GM21717 (cell line): Measurements from ENCODE around the gene ACTN4.
"Not testable (repeated sequence)": the region's sequence is repeated elsewhere in the genome, so short reads cannot be mapped to it uniquely, and the experiment has no call there.

Experiments used
- ATAC-seq: cut with Tn5 transposase; IDR thresholded peaks from one replicate; pipeline ENCODE4 v1.9.1; 2021; ENCODE audit warnings: mild to moderate bottlenecking, moderate library complexity; ENCODE audit not compliant: unreplicated experiment

Gene ACTN4

DNA sequence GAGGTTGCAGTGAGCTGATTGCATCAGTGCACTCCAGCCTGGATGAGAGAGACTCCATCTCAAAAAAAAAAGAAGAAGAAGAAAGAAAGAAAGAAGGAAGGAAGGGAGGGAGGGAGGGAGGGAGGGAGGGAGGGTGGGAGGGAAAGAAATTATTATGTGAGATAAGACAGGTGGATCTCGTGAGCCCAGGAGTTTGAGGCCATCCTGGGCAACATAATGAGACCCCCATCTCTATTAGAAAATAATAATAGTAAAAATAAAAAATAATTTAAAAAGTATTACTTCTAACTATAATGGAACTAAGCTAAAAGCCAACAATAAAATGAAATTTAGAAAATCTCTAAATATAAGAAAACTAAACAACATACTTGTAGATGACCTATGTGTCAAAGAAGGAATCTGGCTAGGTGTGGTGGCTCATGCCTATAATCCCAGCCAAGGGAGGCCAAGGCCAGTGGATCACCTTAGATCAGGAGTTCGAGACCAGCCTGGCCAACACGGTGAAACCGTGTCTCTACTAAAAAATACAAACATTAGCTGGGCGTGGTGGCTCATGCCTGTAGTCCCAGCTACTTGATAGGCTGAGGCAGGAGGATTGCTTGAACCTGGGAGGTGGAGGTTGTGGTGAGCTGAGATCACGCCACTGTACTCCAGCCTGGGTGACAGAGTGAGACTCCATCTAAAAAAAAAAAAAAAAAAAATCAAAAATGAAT, 113.5 kb downstream of the ACTN4 start:
- ATAC-seq, result not testable (repeated sequence)

DNA sequence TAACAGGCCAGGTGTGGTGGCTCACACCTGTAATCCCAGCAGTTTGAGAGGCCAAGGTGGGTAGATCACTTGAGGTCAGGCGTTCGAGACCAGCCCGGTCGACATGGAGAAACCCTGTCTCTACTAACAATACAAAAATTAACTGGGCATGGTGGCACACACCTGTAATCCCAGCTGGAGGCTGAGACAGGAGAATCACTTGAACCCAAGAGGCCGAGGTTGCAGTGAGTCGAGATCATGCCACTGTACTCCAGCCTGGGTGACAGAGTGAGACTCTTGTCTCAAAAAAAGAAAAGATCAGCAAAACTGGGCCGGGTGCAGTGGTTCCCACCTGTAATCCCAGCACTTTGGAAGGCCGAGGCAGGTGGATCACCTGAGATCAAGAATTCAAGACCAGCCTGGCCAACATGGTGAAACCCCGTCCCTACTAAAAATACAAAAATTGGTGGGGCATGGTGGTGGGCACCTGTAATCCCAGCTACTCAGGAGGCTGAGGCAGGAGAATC, 114.5 kb downstream of the ACTN4 start:
- not testable (repeated sequence) for ATAC-seq

DNA sequence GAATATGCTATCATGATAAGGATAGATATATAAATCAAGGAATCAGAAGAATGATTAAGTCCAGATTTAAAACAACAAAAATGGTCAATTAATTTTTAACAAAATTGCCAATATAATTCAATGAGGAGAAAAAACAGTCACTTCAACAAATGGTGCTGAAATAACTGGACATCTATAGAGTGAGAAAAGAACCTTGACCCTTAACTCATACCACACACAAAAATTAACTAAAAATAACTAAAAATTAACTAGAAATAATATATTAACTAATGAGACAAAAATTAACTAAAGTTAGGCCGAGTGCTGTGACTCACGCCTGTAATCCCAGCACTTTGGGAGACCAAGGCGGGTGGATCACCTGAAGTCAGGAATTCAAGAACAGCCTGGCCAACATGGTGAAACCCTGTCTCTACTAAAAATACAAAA, 116.4 kb downstream of the ACTN4 start:
- ATAC-seq, result no peak

DNA sequence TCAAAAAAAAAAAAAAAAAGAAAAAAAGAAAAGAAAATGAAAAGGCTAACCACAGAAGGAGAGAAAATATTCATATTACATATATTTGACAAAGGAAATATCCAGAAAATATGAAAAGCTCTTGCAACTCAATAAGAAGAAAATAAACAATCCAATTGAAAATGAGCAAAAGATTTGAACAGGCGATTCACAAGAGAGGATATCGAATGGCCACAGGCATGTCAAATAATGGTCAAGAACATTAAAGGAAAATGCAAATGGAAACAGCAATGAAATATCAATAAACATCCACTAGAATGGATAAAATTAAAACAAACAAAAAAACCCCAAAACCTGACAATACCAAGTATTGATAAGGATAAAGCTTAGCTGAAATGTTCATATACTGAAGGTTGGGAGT, 117.8 kb downstream of the ACTN4 start:
- no peak for ATAC-seq

DNA sequence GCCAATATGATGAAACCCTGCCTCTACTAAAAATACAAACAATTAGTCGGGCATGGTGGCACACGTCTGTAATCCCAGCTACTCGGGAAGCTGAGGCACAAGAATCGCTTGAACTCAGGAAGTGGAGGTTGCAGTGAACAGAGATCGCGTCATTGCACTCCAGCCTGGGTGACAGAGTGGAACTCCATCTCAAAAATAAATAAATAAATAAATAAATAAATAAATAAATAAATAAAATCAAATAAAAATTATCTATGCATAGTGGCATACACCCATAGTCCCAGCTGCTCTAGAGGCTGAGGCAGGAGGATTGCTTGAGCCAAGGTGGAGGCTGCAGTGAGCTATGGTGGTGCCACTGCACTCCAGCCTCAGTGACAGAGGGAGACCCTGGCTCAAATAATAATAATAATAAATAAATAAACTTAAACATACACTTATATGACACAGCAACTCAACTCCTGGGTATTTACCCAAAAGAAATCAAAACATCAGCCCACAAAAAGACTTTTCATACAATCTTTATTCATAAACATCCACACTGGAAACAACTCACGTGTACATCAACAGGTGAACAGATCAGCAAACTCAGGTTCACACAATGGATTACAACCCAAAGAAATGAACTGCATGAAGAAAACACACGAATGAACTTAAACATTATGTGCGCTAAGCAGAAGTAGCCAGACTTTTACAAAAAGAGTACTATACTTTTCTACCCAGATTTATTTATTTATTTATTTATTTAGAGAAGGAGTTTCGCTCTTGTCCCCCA, 119.0 kb downstream of the ACTN4 start:
- ATAC-seq, result no peak

DNA sequence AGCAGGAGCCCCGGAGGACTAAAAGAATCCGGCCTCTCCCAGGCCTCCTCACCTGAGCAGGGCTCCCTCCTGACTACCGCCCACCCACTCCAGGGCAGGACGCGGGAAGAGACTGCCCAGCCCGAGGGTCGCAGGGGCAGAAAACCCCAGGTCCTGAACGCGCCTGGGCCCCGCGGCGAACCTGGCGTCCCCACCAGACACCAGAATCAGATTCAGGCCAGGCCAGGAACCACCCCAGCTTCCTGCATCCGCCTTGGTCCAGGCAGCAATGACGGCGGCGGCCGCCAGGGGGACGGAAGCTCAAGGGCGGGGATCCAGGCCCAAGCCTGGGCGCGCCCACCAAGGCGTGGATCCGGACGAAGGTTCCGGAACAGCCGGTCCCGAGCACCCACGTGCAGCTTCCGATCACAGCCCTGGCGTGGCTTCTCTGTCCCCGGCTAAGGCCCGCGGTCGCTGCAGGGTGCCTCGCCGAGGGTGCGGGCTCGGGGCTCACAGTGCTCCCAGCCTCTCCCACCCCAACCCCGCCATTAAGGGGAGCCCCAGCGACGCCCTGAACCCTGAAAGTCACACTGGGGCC, 122.3 kb downstream of the ACTN4 start:
- no peak for ATAC-seq

DNA sequence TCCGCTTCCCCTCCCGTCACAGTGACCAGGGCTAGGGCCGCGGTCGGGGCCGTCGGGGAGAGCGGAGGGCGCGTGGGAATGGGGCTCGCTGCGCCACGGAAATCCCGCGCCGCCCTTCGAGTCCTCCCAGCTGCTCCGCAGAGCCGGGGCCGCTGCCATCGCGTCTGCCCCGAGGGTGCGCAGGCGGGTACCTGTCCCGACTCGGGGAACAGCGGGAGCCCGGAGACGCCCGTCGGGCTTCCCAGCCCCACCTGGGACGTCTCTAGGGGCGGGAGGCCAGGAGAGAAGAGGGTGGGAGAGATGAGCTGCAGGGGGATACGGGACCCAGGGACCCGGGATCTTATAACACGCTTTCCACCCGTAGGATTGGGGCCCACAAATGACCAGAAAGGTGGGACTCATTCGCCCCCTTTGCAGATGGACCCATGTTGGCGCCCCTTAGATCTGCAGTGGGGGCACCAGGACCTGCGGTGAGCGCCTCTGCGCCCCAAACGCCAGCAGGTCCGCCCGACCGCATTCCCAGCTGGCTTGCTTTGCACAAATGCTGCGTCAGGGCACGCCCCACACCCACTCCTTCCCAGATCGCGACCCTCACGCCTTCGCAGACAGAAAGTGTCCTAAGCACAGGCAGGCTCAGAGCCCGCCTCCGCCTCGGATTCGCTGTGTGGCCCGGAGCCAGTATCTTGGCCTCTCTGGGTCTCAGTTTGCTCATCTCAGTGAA, 122.9 kb downstream of the ACTN4 start:
- ATAC-seq, result not testable (repeated sequence)

DNA sequence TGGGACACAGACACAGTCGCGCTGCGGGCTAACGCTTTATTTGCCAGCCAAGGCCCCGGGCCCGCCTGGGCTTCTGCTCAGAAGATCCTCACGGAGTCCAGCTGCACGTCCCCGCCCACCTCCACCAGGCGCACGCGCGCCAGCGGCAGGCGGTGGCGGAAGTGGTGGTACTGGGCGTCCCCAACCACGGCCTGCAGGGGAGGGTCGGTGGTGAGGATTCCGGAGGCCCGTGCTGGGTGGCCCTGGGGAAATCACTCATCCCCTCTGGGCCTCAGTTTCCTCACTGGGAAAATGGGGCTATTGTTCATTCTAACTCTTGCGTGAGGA, 123.5 kb downstream of the ACTN4 start:
- not testable (repeated sequence) for ATAC-seq

DNA sequence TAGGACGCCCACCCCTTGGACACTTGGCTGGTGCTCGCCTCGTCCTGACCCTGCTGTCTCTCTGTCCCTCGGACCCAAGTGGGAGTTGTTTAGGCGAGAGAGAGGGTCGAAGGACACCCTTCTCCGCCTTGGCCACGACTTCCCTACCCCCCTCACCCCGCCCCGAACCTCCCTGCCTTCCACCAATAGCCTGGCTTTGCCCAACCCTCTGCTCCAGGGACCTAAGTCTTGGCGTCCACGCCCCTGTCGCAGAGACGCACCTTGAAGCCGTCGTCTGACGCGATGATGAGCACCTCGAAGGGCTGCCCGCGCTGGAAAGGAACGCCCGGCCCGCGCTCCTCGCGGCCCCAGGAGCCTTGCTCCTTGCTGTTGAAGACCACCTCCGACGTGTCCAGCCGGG, 124.1 kb downstream of the ACTN4 start:
- ATAC-seq, result not testable (repeated sequence)

DNA sequence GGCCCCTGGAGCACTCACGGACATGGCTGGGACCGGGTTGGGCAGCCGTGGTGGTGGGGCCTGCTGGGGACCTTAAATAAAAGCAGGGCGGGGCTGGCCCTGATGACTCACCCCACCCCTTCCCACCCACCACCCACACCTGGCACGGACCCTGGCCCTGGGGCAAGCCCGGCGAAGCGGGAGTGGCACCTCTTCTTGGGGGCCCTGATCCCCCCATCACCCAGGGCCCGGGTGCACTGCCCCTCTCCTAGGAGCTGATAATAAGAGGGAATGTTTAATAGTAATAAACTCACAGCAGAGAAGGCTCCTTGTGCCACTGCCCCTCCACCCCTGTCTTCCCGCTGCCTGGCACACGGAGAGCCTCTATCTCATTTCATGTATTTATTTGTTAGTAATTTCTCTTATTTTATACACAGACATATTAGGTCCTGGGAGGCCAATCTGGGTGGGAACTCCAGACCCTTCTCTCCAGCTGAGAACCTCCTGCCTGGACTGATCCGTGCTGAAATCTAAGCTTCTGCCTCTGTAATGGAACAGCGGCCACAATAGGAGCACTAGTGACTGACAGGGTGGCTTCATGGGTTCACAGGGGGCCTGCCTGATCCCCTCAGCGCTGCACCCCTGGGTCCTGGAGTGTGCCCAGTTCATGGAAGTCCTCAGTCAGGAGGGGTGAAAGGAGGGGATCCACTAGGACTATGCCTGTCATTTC, 126.2 kb downstream of the ACTN4 start, which contains the start of gene LGALS7:
Gene LGALS7 (minus strand): TSS at position 49 of the 709 bp plus-strand sequence. CDS start 25 bp downstream, at position 24.
- ATAC-seq, result no peak

DNA sequence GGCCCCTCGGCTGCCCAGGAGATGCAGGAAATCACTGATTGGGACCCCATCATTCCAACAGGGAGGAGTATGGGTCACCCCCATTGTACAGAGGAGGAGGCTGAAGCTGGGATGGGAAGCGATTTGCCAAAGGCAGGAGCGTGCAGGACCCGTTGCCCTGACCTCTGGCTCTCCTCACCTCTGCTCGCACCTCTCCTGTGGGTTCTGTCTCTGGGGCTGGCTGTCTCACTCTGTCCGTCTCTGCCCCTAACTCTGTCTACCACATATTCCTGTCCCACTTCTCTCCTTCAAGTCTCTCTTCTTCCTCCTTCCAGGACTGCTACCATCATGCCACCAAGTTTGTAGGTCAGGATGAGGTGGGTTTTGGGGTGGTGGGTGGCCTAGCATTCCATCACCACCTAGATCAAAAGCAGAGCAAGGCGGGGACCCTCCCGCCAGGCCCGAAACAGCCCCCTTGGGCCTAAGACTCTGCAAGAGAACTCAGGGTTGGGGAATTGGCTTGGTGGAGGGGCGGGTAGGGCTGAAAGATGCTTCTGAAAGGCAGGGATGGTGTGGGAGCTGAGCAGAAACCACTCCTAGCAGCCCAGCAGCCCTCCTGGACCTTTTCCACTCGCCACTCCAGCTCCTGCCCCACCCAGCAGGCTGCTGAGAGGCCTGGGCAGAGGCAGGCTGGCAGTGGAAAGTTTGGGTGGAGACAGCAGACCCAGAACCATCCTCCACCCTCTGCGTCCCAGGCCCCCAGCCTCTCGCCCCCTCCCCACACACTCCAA, 126.9 kb downstream of the ACTN4 start:
- no peak for ATAC-seq

DNA sequence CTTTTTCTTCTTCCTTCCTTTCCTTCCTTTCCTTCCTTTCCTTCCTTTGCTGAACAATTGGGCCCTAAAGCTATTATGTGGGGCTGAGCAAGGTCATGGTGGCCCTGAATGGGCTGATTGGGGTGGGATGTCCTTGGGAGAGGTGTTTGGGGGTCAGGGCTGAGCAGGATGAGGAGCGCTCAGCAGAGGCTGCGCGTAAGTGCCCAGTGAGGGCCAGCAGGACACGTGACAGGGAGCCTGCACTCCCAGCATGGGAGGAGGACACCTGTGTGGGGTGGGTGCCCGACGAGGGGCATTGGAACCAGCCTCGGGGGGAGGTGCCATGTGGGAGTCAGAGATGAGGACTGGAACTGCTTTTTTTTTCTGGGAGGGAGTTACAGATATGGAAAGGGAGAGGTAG, 131.3 kb downstream of the ACTN4 start:
- no peak for ATAC-seq

DNA sequence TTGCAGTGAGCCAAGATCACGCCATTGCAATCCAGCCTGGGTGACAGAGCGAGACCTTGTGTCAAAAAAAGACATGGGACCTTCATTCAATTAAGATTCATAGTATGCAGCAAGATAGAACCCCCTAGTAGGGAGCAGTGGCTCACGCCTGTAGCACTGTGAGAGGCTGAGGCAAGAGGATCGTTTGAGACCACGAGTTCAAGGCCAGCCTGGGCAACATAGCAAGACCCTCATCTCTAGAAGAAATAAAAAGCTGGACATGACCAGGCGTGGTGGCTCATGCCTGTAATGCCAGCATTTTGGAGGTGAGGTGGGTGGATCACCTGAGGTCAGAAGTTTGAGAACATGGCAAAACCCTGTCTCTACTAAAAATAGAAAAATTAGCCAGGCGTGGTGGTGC, 133.0 kb downstream of the ACTN4 start:
- no peak for ATAC-seq

DNA sequence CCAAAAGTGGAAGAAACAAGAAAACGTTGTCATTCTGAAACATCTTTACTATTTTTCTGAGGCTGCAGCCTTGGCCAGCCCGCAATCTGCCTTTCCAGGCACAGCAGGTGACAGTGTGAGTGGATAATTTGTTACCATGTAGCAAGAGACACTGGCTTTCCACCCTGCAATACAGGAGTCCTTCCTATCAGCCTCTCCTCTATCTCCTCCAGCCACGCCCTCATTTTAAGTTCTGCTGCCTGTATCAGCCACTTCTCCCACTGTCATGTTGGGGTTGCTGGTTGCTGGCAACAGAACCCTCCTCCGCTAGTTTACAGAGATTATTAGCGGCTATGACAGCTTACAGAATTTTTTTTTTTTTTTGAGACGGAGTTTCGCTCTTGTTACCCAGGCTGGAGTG, 133.6 kb downstream of the ACTN4 start:
- no peak for ATAC-seq
